MCF 10A (cell line): ENCODE results near the gene KLHL26. TPM values are rescaled to one million over a fixed set of nuclear protein-coding genes. Genes with fewer than 3 reads are reported as not detected.
A peak's percentile ranks its signal among the peaks of the same experiment; 100 is the strongest.

Source experiments
- Bru-seq: library from RNA; stranded (reverse); fragments of 400-500 nt; gene quantifications from one replicate; lab custom pipeline; 2021; lab: Mats Ljungman, UMichigan
- BruChase-seq, 2 experiments: library from RNA; stranded (reverse); fragments of 400-500 nt; gene quantifications; one replicate each; lab custom pipeline; 2021; lab: Mats Ljungman, UMichigan
- BruUV-seq: library from RNA; stranded (reverse); fragments of 400-500 nt; replicated peaks from 2 replicates; lab custom pipeline; 2021; lab: Mats Ljungman, UMichigan
- CTCF ChIA-PET: fragments of 300-600 bp; sonication (Branson Sonifier 250); formaldehyde crosslinking; extraction: SDS; loops from one replicate; lab custom pipeline; 2021; ENCODE audit warnings: antibody characterized with exemption, inconsistent platforms; lab: Yijun Ruan, JAX
- POLR2A ChIA-PET: fragments of 300-600, 350-650 bp; sonication (Branson Sonifier 250); formaldehyde crosslinking; extraction: SDS; loops from one replicate; lab custom pipeline; 2020; ENCODE audit warnings: antibody characterized with exemption, inconsistent platforms; lab: Yijun Ruan, JAX
- DNase-seq: peaks from one replicate; pipeline ENCODE4 v3.0.0-alpha.2; 2018; ENCODE audit not compliant: unreplicated experiment
- H3K27ac Mint-ChIP-seq: one replicate; pipeline ENCODE4 v1.8.0; 2022; ENCODE audit warnings: mild to moderate bottlenecking, low read depth, mixed read lengths; ENCODE audit not compliant: unreplicated experiment
- H3K27me3 Mint-ChIP-seq: one replicate; pipeline ENCODE4 v1.8.0; 2022; ENCODE audit warnings: mixed read lengths; ENCODE audit not compliant: insufficient read depth, unreplicated experiment
- H3K36me3 Mint-ChIP-seq: one replicate; pipeline ENCODE4 v1.8.0; 2022; ENCODE audit warnings: mild to moderate bottlenecking, moderate library complexity, mixed read lengths; ENCODE audit not compliant: insufficient read depth, unreplicated experiment
- H3K4me1 Mint-ChIP-seq: one replicate; pipeline ENCODE4 v1.8.0; 2022; ENCODE audit warnings: mixed read lengths; ENCODE audit not compliant: insufficient read depth, unreplicated experiment
- H3K4me3 Mint-ChIP-seq: one replicate; pipeline ENCODE4 v1.8.0; 2022; ENCODE audit warnings: mild to moderate bottlenecking, moderate library complexity, mixed read lengths; ENCODE audit not compliant: unreplicated experiment
- H3K9me3 Mint-ChIP-seq: one replicate; pipeline ENCODE4 v1.8.0; 2022; ENCODE audit warnings: mixed read lengths; ENCODE audit not compliant: unreplicated experiment
- CTCF ChIP-seq: fragments of 200-600 bp; IDR thresholded peaks from one replicate; pipeline ENCODE4 v1.8.0; 2022; ENCODE audit warnings: antibody characterized with exemption, mild to moderate bottlenecking; ENCODE audit not compliant: unreplicated experiment
- intact Hi-C: fragments of 100-400 bp; cut with micrococcal nuclease; formaldehyde crosslinking; loops from 2 replicates; pipeline ENCODE4 v1.14.1; 2022
- long read RNA-seq: library from polyadenylated mRNA; stranded (forward); transcript quantifications from one replicate; pipeline ENCODE4 v2.0.0, GENCODE V29; 2022
- total RNA-seq: library from RNA; stranded (reverse); gene quantifications from 2 replicates; pipeline ENCODE4 v1.2.3, GENCODE V29; 2022

KLHL26 gene
- total RNA-seq (6.6 and 8.9 TPM in 2 replicates), Bru-seq, nascent RNA (percentile 43 among the genes with signal in this experiment), BruChase-seq, experiment 1, labeled RNA remaining after a 6-hour chase (percentile 37 among the genes with signal in this experiment), BruChase-seq, experiment 2, labeled RNA remaining after a 2-hour chase (percentile 46 among the genes with signal in this experiment)
- long read RNA-seq, full-length matches to known transcripts = 30 of 33 reads
- long read RNA-seq, partial matches to known transcripts = 1 of 33 reads
- long read RNA-seq, other reads (novel, unspliced or antisense) = 2 of 33 reads

- Mint-ChIP-seq H3K4me3 (peak within 1 kb of the TSS; percentile 82), H3K36me3 (no peaks in the 10 kb centered on the region), H3K4me1 (peaks cover 30% of the 10 kb centered on the region), H3K9me3 (no peaks in the 10 kb centered on the region), H3K27me3 (no peaks in the 10 kb centered on the region), H3K27ac (peak within 1 kb of the TSS; percentile 92)
- POLR2A ChIA-PET = interaction anchor here (0.8 kb wide), 1 partner anchor 873 kb away, joined by 3 read pairs; no protein-coding TSS in a partner anchor
- CTCF ChIA-PET = no interaction called here
- DNase-seq = no peak
- BruUV-seq = no TSS peak
- TF ChIP-seq CTCF = no peak
- intact Hi-C loops = loop anchor here (1.0 to 5.0 kb wide), 2 partner anchors 40 to 45 kb away; no protein-coding TSS in a partner anchor
Observed at GRCh38 chr19:18636969-18637629, at the start of gene KLHL26. TSS of gene KLHL26 (plus strand) at chr19:18637028. CDS start at chr19:18637055, 27 bp downstream.

- Mint-ChIP-seq H3K4me3 (no peak overlapping the region), H3K9me3 (no peaks in the 10 kb centered on the region), H3K36me3 (peaks cover 19% of the 10 kb centered on the region), H3K27ac (no peak overlapping the region), H3K27me3 (no peaks in the 10 kb centered on the region), H3K4me1 (peaks cover 11% of the 10 kb centered on the region)
- DNase-seq = no peak
- POLR2A ChIA-PET = interaction anchor here (1.2 to 3.6 kb wide), 6 partner anchors 9 to 91 kb away, joined by 3 to 87 read pairs (median 17); partner anchors contain the start of genes ELL, KXD1 and UBA52
- TF ChIP-seq CTCF = no peak
- BruUV-seq = no TSS peak
- intact Hi-C loops = loop anchor here (5.0 kb wide), 2 partner anchors 90 to 125 kb away; no protein-coding TSS in a partner anchor
- CTCF ChIA-PET = interaction anchor here (0.6 to 3.5 kb wide), 19 partner anchors 11 to 333 kb away, joined by 3 to 27 read pairs (median 4); partner anchors contain the start of genes ELL and UBA52
Observed at GRCh38 chr19:18587561-18587960, 49.3 kb upstream of the KLHL26 start.

- H3K4me3 Mint-ChIP-seq = peak overlapping the region; percentile 88
- no peaks in the 10 kb centered on the region for H3K27me3 Mint-ChIP-seq
- peak overlapping the region; percentile 46 for H3K27ac Mint-ChIP-seq
- H3K36me3 Mint-ChIP-seq = peaks cover 19% of the 10 kb centered on the region
- ChIA-PET CTCF (interaction anchor here (0.6 to 3.5 kb wide), 26 partner anchors 11 to 333 kb away, joined by 3 to 27 read pairs (median 4); partner anchors contain the start of genes ELL, UBA52 and UPF1), POLR2A (interaction anchor here (1.1 to 3.6 kb wide), 9 partner anchors 10 to 259 kb away, joined by 3 to 87 read pairs (median 7); partner anchors contain the start of genes ELL, KXD1, UBA52 and UPF1)
- intact Hi-C loops = loop anchor here (1.0 to 5.0 kb wide), 3 partner anchors 66 to 126 kb away; partner anchors contain the start of gene ELL
- no peak for DNase-seq
- peaks cover 11% of the 10 kb centered on the region for H3K4me1 Mint-ChIP-seq
- no peaks in the 10 kb centered on the region for H3K9me3 Mint-ChIP-seq
- no TSS peak for BruUV-seq
- no peak for TF ChIP-seq CTCF
Observed at GRCh38 chr19:18587962-18588610, 48.7 kb upstream of the KLHL26 start.
